Stimulated activated effector memory CD8-positive, alpha-beta T cell treated with anti-CD3 and anti-CD28 coated beads, Interleukin-12 subunit alpha, Interleukin-12 subunit beta, amount 100 ng/mL, for 72 hours (primary cell): ENCODE results near the gene DCLRE1C.
"Not testable (repeated sequence)": the region's sequence is repeated elsewhere in the genome, so short reads cannot be mapped to it uniquely, and the experiment has no call there.

Source experiments
- ATAC-seq: fragments of 150-1000 bp; cut with Tn5 transposase; 2 replicates; pipeline ENCODE4 v1.10.0; 2021
- DNase-seq, 2 donors: peaks; one replicate each; pipeline ENCODE4 v3.0.0; 2021 to 2022; ENCODE audit warnings: low spot score in 2 of 2
- H3K27ac Mint-ChIP-seq: one replicate; pipeline ENCODE4 v1.8.0; 2022; ENCODE audit warnings: mild to moderate bottlenecking, mixed read lengths
- H3K36me3 Mint-ChIP-seq: one replicate; pipeline ENCODE4 v1.8.0; 2022; ENCODE audit warnings: mild to moderate bottlenecking, mixed read lengths
- H3K4me1 Mint-ChIP-seq: one replicate; pipeline ENCODE4 v1.8.0; 2022; ENCODE audit warnings: mixed read lengths
- H3K4me3 Mint-ChIP-seq: one replicate; pipeline ENCODE4 v1.8.0; 2022; ENCODE audit warnings: mild to moderate bottlenecking, mixed read lengths
- H3K9me3 Mint-ChIP-seq: one replicate; pipeline ENCODE4 v1.8.0; 2022; ENCODE audit warnings: mixed read lengths

The DCLRE1C gene

GRCh38 chr10:14918964-14919363, 34.9 kb downstream of the DCLRE1C start:
- Mint-ChIP-seq H3K9me3 (no peaks in the 10 kb centered on the region), H3K27ac (no peak overlapping the region), H3K36me3 (peaks cover 100% of the 10 kb centered on the region), H3K4me3 (no peak overlapping the region), H3K4me1 (peaks cover 8% of the 10 kb centered on the region)
- ATAC-seq: no peak
- no peak for DNase-seq

- Mint-ChIP-seq H3K9me3 (no peaks in the 10 kb centered on the region), H3K36me3 (peaks cover 100% of the 10 kb centered on the region), H3K4me1 (peaks cover 8% of the 10 kb centered on the region), H3K4me3 (no peak overlapping the region), H3K27ac (no peak overlapping the region)
- DNase-seq: no peak
- ATAC-seq: no peak
Observed at GRCh38 chr10:14917827-14918226, 36.1 kb downstream of the DCLRE1C start.

- DNase-seq (no peak), ATAC-seq (no peak)
- Mint-ChIP-seq H3K4me1 (peaks cover 8% of the 10 kb centered on the region), H3K4me3 (no peak overlapping the region), H3K9me3 (no peaks in the 10 kb centered on the region), H3K27ac (no peak overlapping the region), H3K36me3 (peaks cover 99% of the 10 kb centered on the region)
Observed at GRCh38 chr10:14916600-14916999, 37.3 kb downstream of the DCLRE1C start.

- Mint-ChIP-seq H3K27ac (no peak overlapping the region), H3K4me3 (no peak overlapping the region), H3K4me1 (peaks cover 8% of the 10 kb centered on the region), H3K36me3 (peaks cover 97% of the 10 kb centered on the region), H3K9me3 (no peaks in the 10 kb centered on the region)
- ATAC-seq (no peak), DNase-seq (no peak)
Observed at GRCh38 chr10:14911801-14912200, 42.1 kb downstream of the DCLRE1C start.

- peaks cover 8% of the 10 kb centered on the region for H3K4me1 Mint-ChIP-seq
- no peaks in the 10 kb centered on the region for H3K9me3 Mint-ChIP-seq
- DNase-seq (no peak), ATAC-seq (no peak)
- no peak overlapping the region for H3K4me3 Mint-ChIP-seq
- H3K36me3 Mint-ChIP-seq: peaks cover 97% of the 10 kb centered on the region
- H3K27ac Mint-ChIP-seq: no peak overlapping the region
Observed at GRCh38 chr10:14910953-14911352, 42.9 kb downstream of the DCLRE1C start.

GRCh38 chr10:14909101-14909500, 44.8 kb downstream of the DCLRE1C start:
- H3K9me3 Mint-ChIP-seq: no peaks in the 10 kb centered on the region
- peaks cover 92% of the 10 kb centered on the region for H3K36me3 Mint-ChIP-seq

GRCh38 chr10:14907591-14907990, 46.3 kb downstream of the DCLRE1C start:
- ATAC-seq, H3K27ac Mint-ChIP-seq, H3K4me1 Mint-ChIP-seq, H3K9me3 Mint-ChIP-seq, H3K4me3 Mint-ChIP-seq, DNase-seq: not testable (repeated sequence)
- peaks cover 90% of the 10 kb centered on the region for H3K36me3 Mint-ChIP-seq

More at GRCh38 chr10:14909101-14909500, 44.8 kb downstream of the DCLRE1C start:
- no peak overlapping the region for H3K27ac Mint-ChIP-seq
- DNase-seq (no peak), ATAC-seq (no peak)
- no peaks in the 10 kb centered on the region for H3K4me1 Mint-ChIP-seq
- no peak overlapping the region for H3K4me3 Mint-ChIP-seq

- peaks cover 86% of the 10 kb centered on the region for H3K36me3 Mint-ChIP-seq
- H3K4me3 Mint-ChIP-seq: no peak overlapping the region
- no peaks in the 10 kb centered on the region for H3K9me3 Mint-ChIP-seq
- DNase-seq (no peak), ATAC-seq (no peak)
- no peak overlapping the region for H3K27ac Mint-ChIP-seq
- H3K4me1 Mint-ChIP-seq: no peaks in the 10 kb centered on the region
Observed at GRCh38 chr10:14906765-14907164, 47.1 kb downstream of the DCLRE1C start.

GRCh38 chr10:14905890-14906289, 48.0 kb downstream of the DCLRE1C start:
- H3K9me3 Mint-ChIP-seq: no peaks in the 10 kb centered on the region
- no peaks in the 10 kb centered on the region for H3K4me1 Mint-ChIP-seq
- H3K36me3 Mint-ChIP-seq: peaks cover 83% of the 10 kb centered on the region
- H3K4me3 Mint-ChIP-seq: no peak overlapping the region
- DNase-seq: no peak
- no peak for ATAC-seq
- H3K27ac Mint-ChIP-seq: no peak overlapping the region

- H3K4me3 Mint-ChIP-seq: no peak overlapping the region
- H3K4me1 Mint-ChIP-seq: no peaks in the 10 kb centered on the region
- H3K27ac Mint-ChIP-seq: no peak overlapping the region
- no peaks in the 10 kb centered on the region for H3K9me3 Mint-ChIP-seq
- H3K36me3 Mint-ChIP-seq: peaks cover 82% of the 10 kb centered on the region
- DNase-seq: no peak
- ATAC-seq: no peak
Observed at GRCh38 chr10:14904864-14905263, 49.0 kb downstream of the DCLRE1C start.

- Mint-ChIP-seq H3K4me3 (no peak overlapping the region), H3K27ac (no peak overlapping the region), H3K36me3 (peaks cover 83% of the 10 kb centered on the region), H3K9me3 (no peaks in the 10 kb centered on the region), H3K4me1 (no peaks in the 10 kb centered on the region)
- ATAC-seq: peak; percentile 36
- no peak for DNase-seq
Observed at GRCh38 chr10:14904316-14904732, 49.6 kb downstream of the DCLRE1C start.

GRCh38 chr10:14891151-14891550, 62.7 kb downstream of the DCLRE1C start:
- H3K9me3 Mint-ChIP-seq: no peaks in the 10 kb centered on the region
- H3K27ac Mint-ChIP-seq: no peak overlapping the region
- no peak overlapping the region for H3K4me3 Mint-ChIP-seq

GRCh38 chr10:14889318-14889717, 64.6 kb downstream of the DCLRE1C start:
- ATAC-seq (no peak), DNase-seq (no peak)
- Mint-ChIP-seq H3K36me3 (no peaks in the 10 kb centered on the region), H3K9me3 (no peaks in the 10 kb centered on the region), H3K27ac (no peak overlapping the region), H3K4me3 (peak overlapping the region; percentile 5), H3K4me1 (peaks cover 5% of the 10 kb centered on the region)

More at GRCh38 chr10:14891151-14891550, 62.7 kb downstream of the DCLRE1C start:
- DNase-seq (no peak), ATAC-seq (no peak)
- peaks cover 5% of the 10 kb centered on the region for H3K4me1 Mint-ChIP-seq
- H3K36me3 Mint-ChIP-seq: no peaks in the 10 kb centered on the region

GRCh38 chr10:14884082-14884481, 69.8 kb downstream of the DCLRE1C start:
- ATAC-seq: peak; percentile 44
- Mint-ChIP-seq H3K4me3 (no peak overlapping the region), H3K4me1 (peaks cover 22% of the 10 kb centered on the region), H3K27ac (no peak overlapping the region), H3K9me3 (no peaks in the 10 kb centered on the region), H3K36me3 (peaks cover 14% of the 10 kb centered on the region)
- no peak for DNase-seq

GRCh38 chr10:14880229-14880628, 73.7 kb downstream of the DCLRE1C start:
- Mint-ChIP-seq H3K9me3 (no peaks in the 10 kb centered on the region), H3K36me3 (peaks cover 14% of the 10 kb centered on the region), H3K27ac (no peak overlapping the region), H3K4me3 (peak overlapping the region; percentile 92), H3K4me1 (peaks cover 39% of the 10 kb centered on the region)
- DNase-seq (no peak), ATAC-seq (no peak)

- DNase-seq (no peak), ATAC-seq (no peak)
- Mint-ChIP-seq H3K27ac (peak overlapping the region; percentile 89), H3K9me3 (no peaks in the 10 kb centered on the region), H3K36me3 (peaks cover 14% of the 10 kb centered on the region), H3K4me3 (peak overlapping the region; percentile 92), H3K4me1 (peaks cover 39% of the 10 kb centered on the region)
Observed at GRCh38 chr10:14879928-14880193, 74.0 kb downstream of the DCLRE1C start.
